IMR-90 (cell line): ENCODE data around the gene PRKACA. TPM values are rescaled to one million over a fixed set of nuclear protein-coding genes. Genes with fewer than 3 reads are reported as not detected.

Experiments
- ATAC-seq: fragments of 200-7000 bp; cut with Tn5 transposase; 2 replicates; pipeline ENCODE4 v1.9.1; 2020; ENCODE audit warnings: low read depth, mild to moderate bottlenecking, moderate library complexity
- BruUV-seq: library from RNA; stranded (reverse); fragments of 400-500 nt; replicated peaks from 2 replicates; lab custom pipeline; 2021; lab: Mats Ljungman, UMichigan
- CTCF ChIA-PET: fragments of 300-600 bp; formaldehyde crosslinking; extraction: SDS; loops from one replicate; lab custom pipeline; 2021; ENCODE audit warnings: antibody characterized with exemption; lab: Yijun Ruan, JAX
- POLR2A ChIA-PET: fragments of 300-600 bp; sonication (Branson Sonifier 250); formaldehyde crosslinking; loops from one replicate; lab custom pipeline; 2022; ENCODE audit warnings: antibody characterized with exemption; ENCODE audit not compliant: unreplicated experiment; lab: Charles Lee
- DNase-seq: peaks from one replicate; pipeline ENCODE4 v3.0.0; 2013
- H2AFZ ChIP-seq: replicated peaks from 2 replicates; pipeline ENCODE3; 2013; ENCODE audit warnings: low read length, mild to moderate bottlenecking; ENCODE audit not compliant: poor library complexity
- H2AK5ac ChIP-seq: 2 replicates; pipeline ENCODE4 v1.6.1; 2013; ENCODE audit warnings: low read depth, low read length, inconsistent platforms
- H2AK9ac ChIP-seq: replicated peaks from 2 replicates; pipeline ENCODE3; 2013; ENCODE audit warnings: mild to moderate bottlenecking, low read depth, low read length, moderate library complexity; ENCODE audit not compliant: poor library complexity
- H2BK120ac ChIP-seq: 2 replicates; pipeline ENCODE4 v1.6.1; 2013; ENCODE audit warnings: low read depth, low read length, inconsistent platforms
- H2BK15ac ChIP-seq: 3 replicates; pipeline ENCODE4 v1.6.1; 2013; ENCODE audit warnings: low read depth, low read length, inconsistent platforms
- H2BK20ac ChIP-seq: 2 replicates; pipeline ENCODE4 v1.6.1; 2013; ENCODE audit warnings: low read depth, mild to moderate bottlenecking, inconsistent platforms, low read length, moderate library complexity
- H2BK5ac ChIP-seq: 2 replicates; pipeline ENCODE4 v1.6.1; 2013; ENCODE audit warnings: mild to moderate bottlenecking, low read depth, low read length, inconsistent platforms; ENCODE audit not compliant: poor library complexity, severe bottlenecking
- H3K14ac ChIP-seq: replicated peaks from 2 replicates; pipeline ENCODE4 v1.6.1; 2013; ENCODE audit warnings: low read depth, low read length, inconsistent platforms
- H3K18ac ChIP-seq: 2 replicates; pipeline ENCODE4 v1.6.1; 2013; ENCODE audit warnings: low read depth, low read length, control low read depth
- H3K23ac ChIP-seq: 2 replicates; pipeline ENCODE4 v1.6.1; 2013; ENCODE audit warnings: low read depth, low read length, inconsistent platforms
- H3K27ac ChIP-seq: 2 replicates; pipeline ENCODE4 v1.5.1; 2013; ENCODE audit warnings: mild to moderate bottlenecking, control low read depth, low read length; ENCODE audit not compliant: insufficient read depth
- H3K27me3 ChIP-seq: 2 replicates; pipeline ENCODE4 v1.6.1; 2013; ENCODE audit warnings: low read length; ENCODE audit not compliant: control insufficient read depth, insufficient read depth
- H3K36me3 ChIP-seq: 2 replicates; pipeline ENCODE4 v1.6.1; 2013; ENCODE audit warnings: low read length, mixed read lengths; ENCODE audit not compliant: control insufficient read depth, insufficient read depth
- H3K4ac ChIP-seq: 2 replicates; pipeline ENCODE4 v1.6.1; 2013; ENCODE audit warnings: low read depth, low read length, inconsistent platforms
- H3K4me1 ChIP-seq: 2 replicates; pipeline ENCODE4 v1.6.1; 2013; ENCODE audit warnings: low read length, mixed read lengths; ENCODE audit not compliant: control insufficient read depth, insufficient read depth
- H3K4me2 ChIP-seq: 2 replicates; pipeline ENCODE4 v1.6.1; 2013; ENCODE audit warnings: low read depth, mild to moderate bottlenecking, control low read depth, low read length, moderate library complexity
- H3K4me3 ChIP-seq: 2 replicates; pipeline ENCODE4 v1.5.1; 2013; ENCODE audit warnings: low read depth, mild to moderate bottlenecking, control low read depth, low read length, moderate library complexity; ENCODE audit not compliant: insufficient read depth
- H3K56ac ChIP-seq: 2 replicates; pipeline ENCODE4 v1.6.1; 2013; ENCODE audit warnings: low read length, inconsistent platforms; ENCODE audit not compliant: insufficient read depth; ENCODE audit errors: extremely low read depth
- H3K79me1 ChIP-seq, 2 experiments: 2 replicates each; pipeline ENCODE4 v1.6.1; 2013; ENCODE audit warnings: low read length in 2 of 2, inconsistent platforms in 1 of 2, low read depth in 1 of 2
- H3K9ac ChIP-seq: 2 replicates; pipeline ENCODE4 v1.6.1; 2013; ENCODE audit warnings: low read depth, low read length, control low read depth
- H3K9me1 ChIP-seq: 2 replicates; pipeline ENCODE4 v1.6.1; 2013; ENCODE audit warnings: low read length, inconsistent platforms; ENCODE audit not compliant: insufficient read depth
- H3K9me3 ChIP-seq: 2 replicates; pipeline ENCODE4 v1.6.1; 2013; ENCODE audit warnings: low read length; ENCODE audit not compliant: control insufficient read depth, insufficient read depth
- H4K20me1 ChIP-seq: 2 replicates; pipeline ENCODE4 v1.6.1; 2013; ENCODE audit warnings: low read length, inconsistent platforms; ENCODE audit not compliant: insufficient read depth
- H4K5ac ChIP-seq: 2 replicates; pipeline ENCODE4 v1.6.1; 2013; ENCODE audit warnings: mild to moderate bottlenecking, low read depth, low read length, control low read depth
- H4K8ac ChIP-seq, 2 experiments: 2 replicates each; pipeline ENCODE4 v1.6.1; 2013; ENCODE audit warnings: low read depth in 2 of 2, low read length in 2 of 2, control low read depth in 1 of 2, inconsistent platforms in 1 of 2
- H4K91ac ChIP-seq: 2 replicates; pipeline ENCODE4 v1.6.1; 2013; ENCODE audit warnings: low read depth, low read length, inconsistent platforms; ENCODE audit not compliant: insufficient read depth
- BHLHE40 ChIP-seq: fragments of 150-350 bp; IDR thresholded peaks from 2 replicates; pipeline ENCODE4 v1.6.1; 2016; ENCODE audit warnings: mild to moderate bottlenecking, low read depth, low read length
- CEBPB ChIP-seq: IDR thresholded peaks from 2 replicates; pipeline ENCODE4 v1.6.1; 2012; ENCODE audit warnings: low read depth, low read length, improper control_type of control experiment
- CTCF ChIP-seq: conservative IDR thresholded peaks from 2 replicates; pipeline ENCODE4 v1.5.1; 2012; ENCODE audit warnings: mild to moderate bottlenecking, low read depth, low read length, improper control_type of control experiment
- FOS ChIP-seq: fragments of 150-350 bp; IDR thresholded peaks from 2 replicates; pipeline ENCODE4 v1.6.1; 2016; ENCODE audit warnings: low read depth, low read length
- MAFK ChIP-seq: IDR thresholded peaks from 2 replicates; pipeline ENCODE4 v1.6.1; 2012; ENCODE audit warnings: low read depth, low read length, improper control_type of control experiment
- MAZ ChIP-seq: IDR thresholded peaks from 2 replicates; pipeline ENCODE4 v1.6.1; 2012; ENCODE audit warnings: low read depth, mild to moderate bottlenecking, low read length, improper control_type of control experiment, moderate library complexity, borderline replicate concordance
- MXI1 ChIP-seq: IDR thresholded peaks from 2 replicates; pipeline ENCODE4 v1.6.1; 2012; ENCODE audit warnings: low read depth, mild to moderate bottlenecking, low read length, moderate library complexity, borderline replicate concordance
- POLR2A ChIP-seq: IDR thresholded peaks from 2 replicates; pipeline ENCODE4 v1.6.1; 2012; ENCODE audit warnings: mild to moderate bottlenecking, low read depth, low read length
- RAD21 ChIP-seq: IDR thresholded peaks from 2 replicates; pipeline ENCODE4 v1.6.1; 2012; ENCODE audit warnings: low read length, improper control_type of control experiment
- RCOR1 ChIP-seq: IDR thresholded peaks from 2 replicates; pipeline ENCODE4 v1.6.1; 2012; ENCODE audit warnings: mild to moderate bottlenecking, low read length, improper control_type of control experiment; ENCODE audit not compliant: insufficient replicate concordance
- RFX5 ChIP-seq: IDR thresholded peaks from 2 replicates; pipeline ENCODE4 v1.8.0; 2012; ENCODE audit warnings: low read depth, mild to moderate bottlenecking, low read length, moderate library complexity
- USF2 ChIP-seq: fragments of 150-350 bp; IDR thresholded peaks from 2 replicates; pipeline ENCODE4 v1.6.1; 2017; ENCODE audit warnings: mild to moderate bottlenecking, antibody characterized with exemption, low read length, low read depth
- WGBS, 2 experiments: methylation state at CpG; one replicate each; pipeline versions ENCODE4 v1.1.5 to v1.1.7; 2013; ENCODE audit warnings: missing lambda C conversion rate in 2 of 2; ENCODE audit not compliant: insufficient read length in 1 of 2; ENCODE audit errors: extremely low coverage in 2 of 2; 5-methylcytosine and 5-hydroxymethylcytosine counted together
- dilution Hi-C: fragments of 300-500 bp; cut with HindIII; formaldehyde crosslinking; loops from one replicate; pipeline ENCODE4 v1.14.3; 2018; ENCODE audit warnings: low sequenced_read_pairs; ENCODE audit not compliant: unreplicated experiment
- in situ Hi-C: fragments of 300-500 bp; cut with MboI; formaldehyde crosslinking; loops from 3 replicates; pipeline ENCODE4 v1.14.3; 2019; ENCODE audit warnings: low sequenced_read_pairs, inconsistent platforms, mixed read lengths
- intact Hi-C: fragments of 100-400 bp; cut with micrococcal nuclease; formaldehyde crosslinking; loops from 2 replicates; pipeline ENCODE4 v1.10.0; 2022
- polyA plus RNA-seq, 3 experiments: library from polyadenylated mRNA; depleted of rRNA; stranded (reverse); fragments of >200 nt; gene quantifications; 2 replicates each; pipeline ENCODE4 v1.2.3, GENCODE V29; 2012; ENCODE audit warnings: low replicate concordance in 1 of 3
- total RNA-seq: library from RNA; depleted of rRNA; stranded (reverse); fragments of >200 nt; gene quantifications from 2 replicates; pipeline ENCODE4 v1.2.3, GENCODE V29; 2012

The PRKACA gene
- total and polyA plus RNA-seq, 2 of the 4 experiments (the other 2 are of a cell fraction), result 18.1 to 94.5 TPM

DNA sequence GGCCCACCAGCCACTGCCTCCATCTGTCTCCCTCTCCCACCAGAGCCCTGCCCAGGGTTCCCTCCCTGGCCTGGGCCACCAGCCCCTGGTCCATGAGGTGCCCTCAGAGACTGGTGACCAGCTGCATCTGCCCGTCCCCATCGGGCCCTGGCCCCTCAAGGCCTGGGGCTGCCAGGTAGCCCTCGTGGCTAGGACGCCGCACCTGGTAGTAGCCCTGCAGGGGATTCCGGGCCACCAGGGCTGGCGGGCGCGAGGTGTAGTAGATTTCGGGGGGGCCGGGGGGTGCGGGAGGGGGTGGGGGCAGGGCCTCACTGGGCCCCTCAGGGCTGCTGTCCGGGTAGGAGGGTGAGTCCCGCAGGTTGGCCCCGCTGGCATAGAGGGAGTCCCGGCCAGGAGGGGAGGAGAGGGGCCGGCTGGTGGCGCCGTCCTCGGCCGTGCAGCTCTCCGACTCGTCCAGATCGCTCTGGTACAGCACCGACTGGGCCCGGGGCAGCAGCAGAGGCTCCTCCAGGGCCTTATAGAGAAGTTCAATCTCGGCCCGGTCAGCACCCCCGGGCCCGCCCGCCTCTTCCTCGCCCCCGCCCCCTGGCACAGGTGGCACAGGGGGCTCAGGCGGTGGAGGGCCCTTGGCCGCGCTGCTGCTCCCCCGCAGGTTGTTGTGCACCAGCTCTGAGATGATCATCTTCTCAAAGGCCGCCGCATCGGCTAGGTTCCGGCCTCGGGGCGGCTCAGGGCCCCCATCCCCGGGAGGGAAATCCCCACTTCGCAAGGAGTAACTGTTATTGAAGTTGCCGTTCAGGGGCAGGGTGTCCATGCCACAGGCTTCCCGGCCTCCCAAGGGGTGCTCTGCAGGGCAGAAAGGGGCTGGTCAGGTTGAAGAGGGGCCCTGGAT is 33.5 kb upstream of the PRKACA start (continued):
- TF ChIP-seq BHLHE40 (no peak), RAD21 (no peak)

GRCh38 chr19:14150041-14150769 is 32.6 kb upstream of the PRKACA start:
- Histone ChIP-seq H3K9me1 (no peaks in the 10 kb centered on the region), H2AK5ac (no peak overlapping the region), H3K4me1 (peaks cover 5% of the 10 kb centered on the region; the same call in 1 of the 2 replicates), H3K56ac (no peak overlapping the region), H2BK120ac (no peak overlapping the region), H3K4me2 (no peak overlapping the region), H2AFZ (peak overlapping the region; percentile 16), H3K27ac (no peak overlapping the region), H3K18ac (no peak overlapping the region), H3K79me1 (peaks cover 4 to 13% of the 10 kb centered on the region in 2 experiments; a peak in 3 of 4 replicates), H3K4me3 (no peak overlapping the region), H4K5ac (no peak overlapping the region), H4K8ac (no peak overlapping the region), H3K23ac (no peak overlapping the region), H3K36me3 (no peaks in the 10 kb centered on the region; the same call in 1 of the 2 replicates), H2AK9ac (no peak overlapping the region), H2BK5ac (no peak overlapping the region), H3K4ac (no peak overlapping the region), H3K27me3 (no peaks in the 10 kb centered on the region), H4K91ac (no peak overlapping the region), H2BK20ac (no peak overlapping the region), H3K9me3 (no peaks in the 10 kb centered on the region), H3K9ac (no peak overlapping the region), H2BK15ac (no peak overlapping the region), H4K20me1 (peaks cover 14% of the 10 kb centered on the region; the same call in 1 of the 2 replicates), H3K14ac (no peak overlapping the region)
- DNase-seq (no peak), ATAC-seq (no peak)
- CTCF ChIA-PET, result no interaction called here
- 83% methylated on average over 2 of the region's 10 CpGs; no CpG with 5 or more reads in 1 of the 2 experiments for WGBS, 2 experiments
- BruUV-seq, result no TSS peak
- in situ Hi-C loops, result no loop called here
- dilution Hi-C loops, result no loop called here
- POLR2A ChIA-PET, result no interaction called here
- intact Hi-C loops, result no loop called here
- no peak for TF ChIP-seq RCOR1
- no peak for TF ChIP-seq CEBPB
- no peak for TF ChIP-seq MXI1
- no peak for TF ChIP-seq MAFK
- TF ChIP-seq FOS, result no peak
- TF ChIP-seq POLR2A, result no peak
- no peak for TF ChIP-seq USF2
- TF ChIP-seq CTCF, result no peak
- TF ChIP-seq RAD21, result no peak
- no peak for TF ChIP-seq MAZ
- no peak for TF ChIP-seq RFX5
